Astrocyte of the hippocampus (primary cell): ENCODE results near the gene EPB41L3.
A peak's percentile ranks its signal among the peaks of the same experiment; 100 is the strongest.

Source experiments
- DNase-seq: peaks from one replicate; pipeline ENCODE4 v3.0.0; 2011; ENCODE audit warnings: low read depth, low spot score

The EPB41L3 gene

DNA sequence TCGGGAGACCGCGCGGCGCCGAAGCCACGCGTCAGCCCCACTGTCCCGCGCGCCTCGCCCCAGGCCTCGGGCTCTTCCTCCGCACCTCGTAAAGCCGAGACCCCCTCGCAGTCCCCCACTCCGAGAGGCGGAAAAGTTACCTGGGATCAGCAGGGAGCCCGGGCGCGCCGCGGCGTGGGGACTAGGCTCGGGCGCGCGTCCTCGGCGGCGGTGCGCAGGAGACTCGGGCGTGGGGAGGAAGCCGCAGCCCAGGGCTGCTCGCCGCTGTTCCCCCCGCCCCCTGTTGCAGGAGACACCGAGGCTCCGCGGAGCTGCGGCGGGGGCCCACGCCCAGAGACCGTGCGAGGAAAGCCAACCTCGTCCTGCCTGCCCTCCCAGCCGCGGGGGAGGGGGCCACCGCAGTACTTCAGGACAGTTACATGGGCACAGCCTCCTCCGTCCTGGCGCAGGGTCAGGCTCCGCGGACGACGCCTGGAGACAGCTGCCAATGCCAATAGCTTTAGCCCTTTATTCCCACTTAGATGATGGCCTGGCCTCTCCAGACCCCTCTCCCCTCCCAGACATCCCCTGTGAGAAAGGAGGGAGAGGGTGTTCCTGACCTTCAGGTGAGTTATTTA lies at the start of gene EPB41L3:
EPB41L3 (minus strand) TSS at position 225 of the 617 bp plus-strand sequence. CDS start 54,814 bp downstream, outside the sequence.
- peak; percentile 67 for DNase-seq

DNA sequence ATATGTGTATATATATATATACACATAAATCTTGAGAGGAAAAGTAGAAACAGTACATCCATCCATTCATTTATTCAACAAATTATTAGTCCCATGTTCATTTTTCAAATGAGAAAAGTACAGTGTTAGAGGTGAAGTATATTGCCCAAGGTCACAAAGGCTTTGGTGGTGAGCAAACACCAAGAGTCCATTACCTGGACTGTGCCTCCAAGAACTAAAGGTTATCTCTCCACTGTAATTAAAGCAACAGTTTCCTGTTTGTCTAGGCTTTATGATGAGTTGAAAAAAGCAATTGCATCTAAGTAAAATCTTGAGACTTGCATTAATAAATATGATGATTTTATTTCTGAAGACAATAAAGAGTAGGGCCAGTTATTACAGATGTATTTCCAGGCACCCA lies 44.7 kb upstream of the EPB41L3 start:
- no peak for DNase-seq

DNA sequence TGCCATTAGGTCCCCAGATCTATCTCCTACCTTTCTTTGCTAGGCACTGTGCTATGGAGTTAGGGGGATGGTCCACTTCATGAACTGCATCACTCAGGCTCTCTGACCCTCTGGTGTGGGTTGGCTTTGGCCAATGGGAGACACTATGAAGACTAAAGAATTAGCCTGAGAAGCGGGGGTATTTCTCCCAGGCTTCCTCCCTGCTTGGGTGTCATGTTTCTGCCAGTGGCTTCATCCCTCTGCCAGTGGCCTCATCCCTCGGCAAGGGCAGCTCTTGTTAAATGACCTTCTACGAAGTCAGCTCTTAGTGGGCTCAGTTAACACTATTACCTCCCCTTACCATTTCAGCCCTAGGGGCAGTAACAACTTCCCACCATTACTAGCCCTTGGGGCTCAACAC lies 41.9 kb upstream of the EPB41L3 start:
- DNase-seq, result peak; percentile 7

DNA sequence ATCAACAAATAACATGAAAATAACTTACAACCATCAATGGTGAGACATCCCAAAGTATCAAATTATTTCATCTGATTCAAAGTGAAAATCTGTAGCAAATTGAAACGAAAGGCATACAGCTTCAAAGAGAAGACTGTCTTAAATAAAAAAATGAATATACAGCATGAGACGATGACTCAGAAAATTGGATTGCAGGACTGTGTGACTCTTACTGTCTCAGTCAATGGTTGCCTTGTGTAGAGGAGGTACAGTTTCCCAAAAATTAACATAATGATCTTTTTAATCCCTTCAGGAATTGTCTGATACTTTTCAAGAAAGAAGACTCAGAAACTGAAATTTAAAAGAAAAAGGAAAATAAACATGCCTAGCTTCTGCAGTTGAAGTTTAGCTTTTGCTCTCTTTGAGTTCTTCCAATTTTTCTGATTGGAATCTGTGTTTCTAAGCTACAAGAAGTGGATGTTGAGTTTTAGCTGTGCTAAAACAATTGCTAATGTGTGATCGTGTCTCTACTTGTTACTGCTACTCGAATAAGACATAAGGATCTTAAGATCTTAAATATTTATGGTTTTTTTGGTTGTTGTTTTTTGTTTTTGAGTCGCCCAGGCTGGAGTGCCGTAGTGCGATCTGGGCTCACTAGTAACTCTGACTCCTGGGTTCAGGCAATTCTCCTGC lies 41.1 kb upstream of the EPB41L3 start:
- peak; percentile 77 for DNase-seq

DNA sequence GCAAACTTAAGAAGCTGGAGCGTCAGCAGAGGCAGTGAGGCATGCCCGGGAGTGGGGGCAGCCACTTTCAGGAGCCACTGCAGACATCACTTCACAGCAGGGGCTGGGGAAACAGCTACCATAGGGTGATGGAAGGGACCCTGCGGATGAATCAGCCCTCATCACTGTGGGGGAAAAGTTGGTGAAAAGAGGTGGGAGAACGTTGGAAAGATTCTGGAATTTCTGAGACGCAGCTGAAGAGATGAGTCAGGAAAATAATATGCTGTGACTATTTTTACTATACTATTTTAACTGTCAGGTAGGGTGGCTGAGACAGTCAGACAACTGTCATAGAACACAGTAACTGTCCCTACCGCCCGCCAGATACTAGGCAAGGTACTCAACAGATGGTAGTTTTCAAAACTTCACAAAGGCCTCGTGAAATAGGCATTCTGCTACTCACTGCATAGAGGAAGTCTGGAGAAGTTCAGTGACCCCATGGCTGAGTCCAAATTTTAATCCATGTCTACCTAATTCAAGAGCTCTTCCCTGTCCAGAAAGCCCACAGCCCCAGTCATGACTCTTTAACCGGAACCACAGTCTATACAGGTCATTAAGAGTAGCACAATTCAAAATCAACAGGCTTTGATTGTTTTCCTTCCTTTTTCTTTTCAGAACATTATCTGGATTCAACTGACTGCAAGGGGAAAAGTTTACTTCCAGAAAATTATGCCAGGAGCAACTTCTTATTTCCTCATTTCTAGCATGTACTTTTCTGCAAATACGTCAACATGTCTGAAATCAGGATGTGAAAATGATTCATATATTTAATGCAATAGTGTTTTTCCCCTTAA lies 39.3 kb upstream of the EPB41L3 start:
- peak; percentile 75 for DNase-seq

DNA sequence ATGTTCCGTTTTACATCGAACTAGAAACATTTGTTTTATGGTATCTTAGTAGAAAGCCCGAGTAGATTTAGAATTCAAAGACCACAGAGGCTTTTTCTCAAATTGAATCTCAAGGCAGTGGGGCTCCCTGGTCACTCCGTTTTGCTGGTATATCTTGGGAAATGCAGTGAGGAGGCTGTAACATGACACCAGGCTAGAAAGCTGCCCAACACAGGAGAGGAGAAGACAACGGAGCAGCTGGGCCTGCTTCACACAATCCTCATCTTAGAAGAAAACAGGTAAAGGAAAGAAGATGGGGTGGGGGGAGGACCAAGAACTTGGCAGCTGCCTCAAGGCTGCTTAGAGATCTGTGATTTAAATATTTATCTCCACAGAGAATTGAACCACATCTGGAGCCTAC lies 38.3 kb upstream of the EPB41L3 start:
- DNase-seq, result peak; percentile 71

DNA sequence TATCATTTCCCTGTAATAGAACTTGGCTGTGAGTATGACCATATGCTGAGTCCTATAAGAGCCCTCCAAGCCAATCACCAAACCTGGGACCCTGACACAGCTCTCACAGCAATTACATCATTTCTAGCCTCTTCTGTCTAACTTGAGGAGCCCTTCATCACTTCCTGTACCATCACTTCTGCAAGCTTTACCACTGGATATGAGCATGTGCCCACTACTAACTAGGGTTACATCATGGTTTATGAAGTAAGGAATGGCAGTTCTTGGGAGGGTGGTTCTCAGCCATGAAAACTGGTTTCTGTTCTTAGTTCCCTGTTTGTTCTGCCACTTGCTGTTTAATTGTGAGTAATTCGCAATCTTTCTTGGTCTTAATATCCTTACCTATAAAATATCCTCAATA lies 31.0 kb upstream of the EPB41L3 start:
- no peak for DNase-seq

DNA sequence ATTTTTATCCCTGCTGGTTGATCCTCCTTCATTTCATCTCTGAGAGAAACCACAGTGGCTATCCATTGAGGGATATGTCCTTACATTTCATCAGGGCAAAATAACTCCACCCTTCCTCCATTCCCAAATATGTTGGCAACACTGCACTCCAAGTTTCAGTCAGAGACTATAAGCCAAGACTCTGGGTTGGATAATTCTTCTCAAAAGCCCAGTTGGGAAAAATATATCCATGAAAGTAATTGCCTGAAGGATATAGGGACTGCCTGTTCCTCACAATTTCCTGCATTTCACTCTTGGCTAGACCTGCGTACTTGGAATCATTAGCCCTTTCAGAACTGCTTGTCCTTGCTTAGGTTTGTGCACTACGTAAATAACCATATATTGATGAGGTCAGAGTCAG lies 27.9 kb upstream of the EPB41L3 start:
- DNase-seq, result no peak

DNA sequence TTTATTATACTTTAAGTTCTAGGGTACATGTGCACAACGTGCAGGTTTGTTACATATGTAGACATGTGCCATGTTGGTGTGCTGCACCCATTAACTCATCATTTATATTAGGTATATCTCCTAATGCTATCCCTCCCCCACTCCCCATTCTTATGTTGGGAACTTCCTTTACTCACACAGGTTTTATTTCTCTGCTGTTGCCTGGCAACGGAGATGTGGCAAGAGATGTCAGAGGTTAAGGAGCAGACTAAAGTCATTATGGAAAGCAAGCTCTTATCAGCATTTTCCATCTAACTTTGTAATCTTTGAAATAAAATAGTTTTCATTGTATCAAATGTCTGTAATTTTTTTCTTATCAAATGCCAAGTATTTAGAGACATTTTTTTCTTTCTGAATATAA lies 26.8 kb upstream of the EPB41L3 start:
- peak; percentile 17 for DNase-seq

DNA sequence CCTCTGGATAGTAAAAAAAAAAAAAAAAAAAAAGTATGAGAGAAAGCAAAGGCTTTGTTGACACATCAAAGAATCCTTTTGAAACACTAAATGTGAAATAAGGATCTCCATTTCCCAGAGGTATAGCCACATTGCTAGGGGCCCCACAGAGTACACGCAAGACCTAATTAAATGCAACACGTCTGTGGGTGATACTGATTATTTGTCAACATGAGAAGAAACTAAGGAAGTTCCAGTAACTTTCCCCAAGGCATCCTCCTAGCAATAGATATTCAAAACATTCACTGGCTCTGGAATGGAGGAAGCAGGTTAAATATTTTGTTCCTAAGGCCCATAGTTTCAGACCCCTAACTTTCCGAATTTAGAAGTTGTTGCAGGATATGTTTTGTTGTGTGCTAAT lies 24.6 kb upstream of the EPB41L3 start:
- DNase-seq, result no peak

DNA sequence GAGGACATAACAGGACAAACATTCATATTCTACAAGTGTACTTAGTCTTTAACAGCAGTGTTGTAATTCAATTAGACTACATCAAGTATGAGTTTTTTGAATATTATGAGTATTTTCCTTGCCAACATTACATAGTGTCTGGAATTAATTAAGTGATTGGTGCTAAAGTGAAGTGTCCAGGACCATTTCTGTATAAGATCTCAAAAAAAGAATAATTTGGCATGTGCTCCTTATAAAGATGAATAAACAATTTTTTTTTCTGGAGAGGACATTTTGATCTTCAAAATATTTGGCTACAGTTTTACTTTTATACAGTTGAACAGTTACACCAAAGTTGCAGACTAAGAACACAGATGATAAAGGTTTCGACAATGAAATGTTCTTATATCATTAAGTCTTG lies 15.1 kb upstream of the EPB41L3 start:
- no peak for DNase-seq

DNA sequence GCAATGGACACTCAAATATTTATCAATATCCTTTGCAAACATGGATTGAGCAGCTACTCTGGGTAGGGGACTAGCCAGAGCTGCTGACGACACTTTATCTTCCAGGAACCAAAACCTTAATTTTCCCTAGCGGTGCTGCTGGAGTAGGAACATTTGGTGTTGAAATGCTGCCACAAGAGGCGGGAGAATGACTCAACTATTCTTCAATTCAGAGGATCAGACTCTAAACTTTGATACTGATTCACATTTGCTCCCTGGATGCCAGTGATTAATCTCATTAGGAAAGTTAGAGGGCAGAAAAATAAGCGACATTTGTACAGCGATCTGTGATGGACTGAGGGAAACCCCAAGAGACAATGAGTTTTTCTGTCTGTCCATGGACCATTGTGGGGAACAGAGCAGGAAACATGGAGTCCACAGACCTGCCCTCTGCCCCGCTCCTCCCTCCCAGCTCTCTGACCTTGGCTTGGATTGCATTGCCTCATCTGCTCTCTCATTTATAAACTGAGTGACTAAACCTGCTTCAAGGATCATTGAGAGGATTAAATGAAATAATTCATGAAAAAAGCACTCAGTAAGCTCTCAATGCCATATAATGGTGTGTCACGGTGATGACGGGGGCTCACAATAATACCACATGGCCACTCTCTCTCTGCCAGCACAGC lies 12.6 kb upstream of the EPB41L3 start:
- DNase-seq, result peak; percentile 59

DNA sequence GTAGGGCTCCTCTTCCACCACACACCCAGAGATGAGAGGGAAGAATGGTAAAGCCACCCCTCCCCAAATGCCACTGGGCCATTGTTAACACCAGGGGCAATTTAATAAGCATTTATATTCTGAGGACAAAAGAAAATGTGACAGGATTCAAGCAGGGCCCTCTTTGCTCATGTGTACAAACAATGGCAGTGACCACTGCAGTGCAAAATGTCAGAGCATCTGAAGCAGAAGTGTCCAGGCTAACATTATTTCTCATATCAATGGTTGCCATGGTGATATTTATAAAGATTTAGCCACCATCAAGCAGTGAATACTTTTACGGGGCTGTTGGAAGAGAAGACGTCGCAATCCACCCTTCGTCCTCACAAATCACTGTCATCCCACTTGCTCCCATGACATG lies 10.8 kb upstream of the EPB41L3 start:
- DNase-seq, result no peak

DNA sequence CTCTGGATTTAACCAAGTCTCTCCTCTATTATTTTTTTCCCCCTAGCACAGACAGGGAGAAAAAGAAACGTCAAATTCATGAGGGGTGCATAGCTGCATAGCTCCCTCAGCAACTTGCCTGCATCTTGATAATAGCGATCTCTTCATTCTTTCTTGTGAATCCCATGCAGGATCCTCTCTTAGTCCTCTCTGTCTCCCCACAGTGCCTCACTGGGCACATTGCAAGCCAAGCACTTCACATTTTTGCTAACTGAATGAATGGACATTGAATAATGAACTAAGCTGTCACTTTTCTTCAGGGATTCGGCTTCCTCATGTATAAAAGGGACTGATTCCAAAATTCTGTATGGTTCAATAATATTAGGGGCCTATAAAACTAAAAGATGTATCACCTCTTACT lies 2.9 kb upstream of the EPB41L3 start:
- DNase-seq, result peak; percentile 71

DNA sequence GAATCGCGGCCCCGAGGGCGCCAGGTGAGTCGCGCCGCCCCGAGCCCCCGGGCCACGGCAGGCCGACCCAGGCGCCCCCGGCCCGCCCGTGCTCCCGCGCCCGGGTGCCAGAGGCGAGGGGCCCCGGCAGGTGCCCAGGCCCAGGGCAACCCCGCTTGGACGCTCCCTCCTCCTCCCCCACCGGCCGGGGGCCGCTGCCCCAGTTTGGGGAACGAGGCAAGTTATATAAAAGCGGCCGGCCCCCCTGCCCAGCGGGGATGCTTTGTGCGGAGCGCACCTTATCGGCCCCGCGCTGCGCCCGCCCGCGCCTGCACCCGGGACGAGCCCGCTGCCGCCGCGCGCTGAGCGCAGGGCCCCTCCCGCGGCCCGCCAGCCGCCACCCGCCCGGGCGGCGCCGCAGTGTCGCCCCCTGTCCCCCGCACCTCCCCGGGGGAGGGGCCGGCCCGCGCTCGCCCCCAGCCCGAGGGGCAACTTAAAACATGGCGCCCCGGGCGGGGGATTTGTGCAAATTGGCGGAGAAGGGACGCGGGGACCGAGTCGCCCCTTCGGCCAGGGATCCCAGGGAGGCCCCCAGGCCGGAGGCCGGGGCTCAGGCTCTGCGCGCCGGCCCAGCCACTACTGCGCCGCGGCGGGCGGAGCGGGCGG lies 639 bp downstream of the EPB41L3 start:
- peak; percentile 53 for DNase-seq

DNA sequence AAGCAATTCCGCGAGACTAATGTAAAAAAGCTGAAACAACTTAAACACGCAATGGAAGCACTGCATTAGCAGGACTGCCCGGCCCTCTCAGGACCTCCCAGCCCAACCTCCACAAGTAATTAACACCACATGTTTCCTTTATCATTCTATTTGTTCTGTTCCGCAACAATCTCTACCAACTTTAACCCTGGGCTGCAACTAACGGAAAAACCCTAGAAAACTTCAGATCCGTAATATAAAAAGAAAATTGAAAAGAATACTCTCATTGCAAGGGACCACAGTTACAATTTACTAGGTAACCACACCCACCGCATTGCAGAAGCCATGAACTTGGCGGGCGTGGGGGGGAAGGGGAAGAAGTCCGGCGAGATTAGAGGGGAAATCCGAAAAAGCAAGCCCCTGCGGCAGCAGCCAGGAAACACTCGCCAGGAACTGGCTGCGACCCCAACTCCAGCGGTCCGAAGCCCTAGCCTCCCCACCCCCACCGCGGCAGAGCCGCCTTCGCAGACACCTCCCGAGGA lies 1.2 kb downstream of the EPB41L3 start:
- peak; percentile 32 for DNase-seq

DNA sequence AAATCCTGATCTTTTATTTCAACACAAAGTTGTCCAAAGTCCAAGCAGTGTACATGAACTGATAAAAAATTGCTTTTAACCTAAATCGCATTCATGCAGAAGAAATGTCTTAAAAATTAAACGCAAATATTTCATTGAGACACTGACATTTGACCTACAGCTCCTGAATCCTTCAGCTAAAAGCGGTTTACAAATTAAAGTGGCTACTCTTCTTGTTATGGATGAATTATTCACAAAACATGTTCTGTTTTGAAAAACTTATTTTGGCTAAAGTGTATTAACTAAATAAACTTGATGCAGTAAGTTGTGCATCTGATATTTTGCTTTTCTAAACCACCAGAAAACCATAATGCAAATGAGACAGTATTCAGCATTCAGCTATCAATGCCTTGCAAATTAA lies 2.2 kb downstream of the EPB41L3 start:
- DNase-seq, result no peak

DNA sequence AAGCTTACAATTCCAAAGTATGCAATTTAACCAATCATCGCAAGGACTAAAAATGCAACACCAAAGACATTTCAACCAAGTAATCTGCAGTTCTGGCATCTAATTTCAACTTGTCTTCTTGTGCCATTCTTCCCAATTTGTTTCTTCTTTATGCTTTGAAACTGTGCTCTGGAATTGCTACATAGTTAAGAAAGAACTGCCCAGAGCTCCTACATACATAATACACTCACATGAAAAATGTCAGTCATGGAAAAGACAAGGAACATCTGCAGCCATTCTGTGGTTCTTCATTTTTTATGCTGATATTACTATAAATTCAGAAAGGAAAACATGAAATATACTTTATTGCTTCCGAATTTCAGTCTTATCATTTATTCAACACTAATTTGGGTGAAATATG lies 4.4 kb downstream of the EPB41L3 start:
- DNase-seq, result no peak

DNA sequence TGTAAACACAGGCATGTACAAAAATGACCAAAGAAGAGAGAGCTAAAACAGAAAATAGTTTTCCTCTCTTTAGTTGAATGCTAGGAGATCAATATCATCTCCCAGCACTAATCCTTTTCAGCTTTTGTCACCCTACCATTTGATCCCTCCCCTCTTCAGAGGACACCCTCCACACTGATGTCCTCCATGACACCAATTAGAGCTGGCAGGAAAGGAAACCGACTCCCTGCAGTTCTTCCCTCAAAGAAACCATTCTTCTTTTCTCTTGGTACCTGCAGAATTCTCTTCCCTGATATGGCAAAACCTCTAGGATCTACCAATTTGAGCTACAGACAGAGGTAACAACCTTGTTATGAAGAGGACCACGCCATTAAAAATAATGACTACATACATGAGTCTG lies 5.3 kb downstream of the EPB41L3 start:
- no peak for DNase-seq

DNA sequence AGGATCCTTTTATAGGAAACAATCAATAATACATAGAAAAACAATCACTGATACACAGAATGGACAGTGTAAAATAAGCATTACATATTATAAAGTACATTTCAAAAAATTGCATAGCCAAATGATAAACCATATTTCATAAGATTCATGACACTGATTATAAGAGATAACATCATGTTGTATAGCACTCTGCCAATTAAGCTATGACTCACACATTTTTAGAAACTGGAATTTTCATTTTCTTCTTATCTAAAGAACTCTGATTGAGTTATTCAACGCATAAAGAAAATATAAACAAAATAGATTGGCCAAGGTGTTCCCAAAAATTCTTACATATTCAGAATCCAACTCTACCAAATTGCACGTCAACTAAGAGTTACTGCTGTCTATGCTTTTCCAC lies 5.9 kb downstream of the EPB41L3 start:
- no peak for DNase-seq

DNA sequence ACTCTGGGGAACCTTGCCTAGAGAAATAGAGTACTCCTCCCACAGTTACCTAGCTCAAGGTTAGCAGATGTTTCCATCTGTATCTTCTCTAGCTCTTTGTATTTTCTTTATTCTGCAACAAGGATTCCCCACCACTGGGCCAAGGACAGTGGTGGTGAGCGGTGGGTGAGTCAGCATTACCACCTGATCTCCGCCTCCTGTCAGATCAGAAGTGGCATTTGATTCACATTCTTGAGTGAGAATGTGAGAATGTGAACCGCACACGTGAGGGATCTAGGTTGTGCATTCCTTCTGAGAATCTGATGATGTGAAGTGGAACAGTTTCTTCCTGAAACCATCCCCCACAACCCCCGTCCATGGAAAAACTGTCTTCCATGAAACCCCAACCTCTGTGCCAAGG lies 9.0 kb downstream of the EPB41L3 start:
- peak; percentile 17 for DNase-seq
